NCI-H774 (cell line): ENCODE measurements around the gene METTL1.
"Not testable (repeated sequence)": the region's sequence is repeated elsewhere in the genome, so short reads cannot be mapped to it uniquely, and the experiment has no call there.

Experiments used
- DNase-seq: peaks from one replicate; lab custom pipeline; 2025; lab: John Stamatoyannopoulos, UW

The METTL1 gene

GRCh38 chr12:57771873-57772428, at the start of gene METTL1:
METTL1 (minus strand) TSS chr12:57772105; CDS start chr12:57772083, 22 bp downstream.
- peak; percentile 97 for DNase-seq

- not testable (repeated sequence) for DNase-seq
Measured at GRCh38 chr12:57821015-57821414, 49.1 kb upstream of the METTL1 start.

GRCh38 chr12:57820119-57820518, 48.2 kb upstream of the METTL1 start:
- not testable (repeated sequence) for DNase-seq

GRCh38 chr12:57817990-57818331, 46.1 kb upstream of the METTL1 start:
- not testable (repeated sequence) for DNase-seq

GRCh38 chr12:57817261-57817989, 45.5 kb upstream of the METTL1 start:
- no peak for DNase-seq

GRCh38 chr12:57816855-57817151, 44.9 kb upstream of the METTL1 start:
- DNase-seq: no peak

GRCh38 chr12:57816001-57816854, 44.3 kb upstream of the METTL1 start:
- DNase-seq: no peak

GRCh38 chr12:57815177-57816000, 43.5 kb upstream of the METTL1 start:
- DNase-seq: peak; percentile 78

- no peak for DNase-seq
Measured at GRCh38 chr12:57813971-57814772, 42.3 kb upstream of the METTL1 start.

- no peak for DNase-seq
Measured at GRCh38 chr12:57813111-57813970, 41.4 kb upstream of the METTL1 start.

- no peak for DNase-seq
Measured at GRCh38 chr12:57811028-57811755, 39.3 kb upstream of the METTL1 start.

GRCh38 chr12:57810450-57810849, 38.5 kb upstream of the METTL1 start:
- DNase-seq: no peak

- DNase-seq: no peak
Measured at GRCh38 chr12:57809425-57809824, 37.5 kb upstream of the METTL1 start.

- no peak for DNase-seq
Measured at GRCh38 chr12:57808351-57808750, 36.4 kb upstream of the METTL1 start.

- DNase-seq: no peak
Measured at GRCh38 chr12:57807285-57807684, 35.4 kb upstream of the METTL1 start.

- DNase-seq: no peak
Measured at GRCh38 chr12:57806677-57807076, 34.8 kb upstream of the METTL1 start.

GRCh38 chr12:57803319-57803893, 31.5 kb upstream of the METTL1 start:
- DNase-seq: peak; percentile 19

GRCh38 chr12:57802607-57803006, 30.7 kb upstream of the METTL1 start:
- DNase-seq: no peak

- DNase-seq: no peak
Measured at GRCh38 chr12:57800965-57801364, 29.1 kb upstream of the METTL1 start.
